Vagina (tissue), 2 donors: ENCODE data around the gene MCM5.

Source experiments
- CTCF ChIP-seq, 3 experiments: fragments of 450-650 bp in 2 of 3; fragments of 200-600 bp in 1 of 3; sonication (generic) in 1 of 3; IDR thresholded peaks; one replicate each; pipeline ENCODE4 v1.5.1; 2017 to 2019; ENCODE audit warnings: antibody characterized with exemption in 3 of 3, mild to moderate bottlenecking in 2 of 3, moderate library complexity in 2 of 3
- POLR2A ChIP-seq, 2 donors: fragments of 450-650 bp; IDR thresholded peaks; one replicate each; pipeline ENCODE4 v1.6.1; 2017; ENCODE audit warnings: antibody characterized with exemption in 2 of 2, mild to moderate bottlenecking in 2 of 2, moderate library complexity in 2 of 2
- POLR2AphosphoS5 ChIP-seq, 2 donors: sonication (generic); formaldehyde crosslinking; IDR thresholded peaks; one replicate each; pipeline ENCODE4 v1.9.0; 2017; ENCODE audit warnings: antibody characterized with exemption in 2 of 2, mild to moderate bottlenecking in 2 of 2, low read depth in 1 of 2; ENCODE audit not compliant: insufficient read depth in 1 of 2

GRCh38 chr22:35380013-35380412 is 19.9 kb upstream of the MCM5 start:
- TF ChIP-seq CTCF (IDR thresholded peaks at IDR 0.05) = no peak
- TF ChIP-seq POLR2A (IDR thresholded peaks at IDR 0.05) = no peak
- no peak for TF ChIP-seq POLR2AphosphoS5 (IDR thresholded peaks at IDR 0.05; ENCODE audit: insufficient read depth in 1 of 2, low read depth in 1 of 2)
